ENCODE results near the gene LYPD6B.

DNA sequence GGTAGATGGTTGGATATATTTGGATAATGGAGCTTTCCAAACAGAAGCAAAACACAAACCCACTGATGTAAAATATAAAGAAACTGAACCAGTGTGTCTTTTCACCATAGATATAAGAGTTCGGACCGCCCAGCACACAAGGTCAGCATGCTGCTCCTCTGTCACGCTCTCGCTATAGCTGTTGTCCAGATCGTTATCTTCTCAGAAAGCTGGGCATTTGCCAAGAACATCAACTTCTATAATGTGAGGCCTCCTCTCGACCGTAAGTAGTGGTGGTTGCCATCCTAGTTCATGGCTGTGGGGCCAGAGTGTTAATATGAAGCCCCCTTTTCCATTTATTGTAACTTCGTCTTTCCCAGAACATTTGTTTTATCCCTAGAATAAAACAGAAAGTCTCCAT is 166.6 kb downstream of the LYPD6B start:
- TF ChIP-seq, protein P1, sequence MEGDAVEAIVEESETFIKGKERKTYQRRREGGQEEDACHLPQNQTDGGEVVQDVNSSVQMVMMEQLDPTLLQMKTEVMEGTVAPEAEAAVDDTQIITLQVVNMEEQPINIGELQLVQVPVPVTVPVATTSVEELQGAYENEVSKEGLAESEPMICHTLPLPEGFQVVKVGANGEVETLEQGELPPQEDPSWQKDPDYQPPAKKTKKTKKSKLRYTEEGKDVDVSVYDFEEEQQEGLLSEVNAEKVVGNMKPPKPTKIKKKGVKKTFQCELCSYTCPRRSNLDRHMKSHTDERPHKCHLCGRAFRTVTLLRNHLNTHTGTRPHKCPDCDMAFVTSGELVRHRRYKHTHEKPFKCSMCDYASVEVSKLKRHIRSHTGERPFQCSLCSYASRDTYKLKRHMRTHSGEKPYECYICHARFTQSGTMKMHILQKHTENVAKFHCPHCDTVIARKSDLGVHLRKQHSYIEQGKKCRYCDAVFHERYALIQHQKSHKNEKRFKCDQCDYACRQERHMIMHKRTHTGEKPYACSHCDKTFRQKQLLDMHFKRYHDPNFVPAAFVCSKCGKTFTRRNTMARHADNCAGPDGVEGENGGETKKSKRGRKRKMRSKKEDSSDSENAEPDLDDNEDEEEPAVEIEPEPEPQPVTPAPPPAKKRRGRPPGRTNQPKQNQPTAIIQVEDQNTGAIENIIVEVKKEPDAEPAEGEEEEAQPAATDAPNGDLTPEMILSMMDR (conservative IDR thresholded peaks at IDR 0.05; ENCODE audit: low read length): no peak
- no peak for TF ChIP-seq EZH2phosphoT487 (IDR thresholded peaks at IDR 0.05; ENCODE audit: borderline replicate concordance, low read depth, low read length)
